Gastroesophageal sphincter (tissue), 4 donors: Measurements from ENCODE around the gene SMKR1. TPM values are rescaled to one million over a fixed set of nuclear protein-coding genes. Genes with fewer than 3 reads are reported as not detected.

Experiments
- ATAC-seq: fragments of 150-250 bp; one replicate; pipeline ENCODE4 v1.9.1; 2016; ENCODE audit warnings: mild to moderate bottlenecking, moderate library complexity
- H3K27ac ChIP-seq, 4 donors: fragments of 200-600 bp; sonication (generic) in 3 of 4; 1 replicate in 3 of 4; 2 replicates in 1 of 4; pipeline ENCODE4 v1.5.1; 2016 to 2019
- H3K27me3 ChIP-seq: fragments of 200-600 bp; sonication (generic); one replicate; pipeline ENCODE4 v1.5.1; 2019
- H3K36me3 ChIP-seq, 2 donors: fragments of 200-600 bp; sonication (generic); one replicate each; pipeline ENCODE4 v1.5.1; 2019; ENCODE audit warnings: control low read depth in 1 of 2
- H3K4me1 ChIP-seq, 3 donors: fragments of 200-600 bp; sonication (generic); 1 replicate in 2 of 3; 2 replicates in 1 of 3; pipeline ENCODE4 v1.5.1; 2016 to 2019; ENCODE audit warnings: control low read depth in 2 of 3
- H3K4me3 ChIP-seq, 2 donors: fragments of 200-600 bp; sonication (generic); one replicate each; pipeline ENCODE4 v1.5.1; 2019; ENCODE audit warnings: mild to moderate bottlenecking in 1 of 2, moderate library complexity in 1 of 2
- H3K9me3 ChIP-seq, 3 donors: fragments of 200-600 bp; sonication (generic); one replicate each; pipeline ENCODE4 v1.5.1; 2017 to 2019; ENCODE audit warnings: control low read depth in 2 of 3
- CTCF ChIP-seq, 4 experiments: fragments of 200-600 bp in 2 of 4; fragments of 450-650 bp in 2 of 4; sonication (generic) in 1 of 4; IDR thresholded peaks; one replicate each; pipeline ENCODE4 v1.5.1; 2017 to 2019; ENCODE audit warnings: antibody characterized with exemption in 4 of 4, mild to moderate bottlenecking in 2 of 4, moderate library complexity in 2 of 4
- EP300 ChIP-seq: sonication (generic); formaldehyde crosslinking; IDR thresholded peaks from one replicate; pipeline ENCODE4 v1.6.1; 2017; ENCODE audit warnings: antibody characterized with exemption, mild to moderate bottlenecking
- POLR2A ChIP-seq, 2 donors: fragments of 450-650 bp; IDR thresholded peaks; one replicate each; pipeline ENCODE4 v1.6.1; 2017; ENCODE audit warnings: antibody characterized with exemption in 2 of 2, mild to moderate bottlenecking in 2 of 2, moderate library complexity in 1 of 2
- POLR2AphosphoS5 ChIP-seq: sonication (generic); formaldehyde crosslinking; IDR thresholded peaks from one replicate; pipeline ENCODE4 v1.6.1; 2017; ENCODE audit warnings: antibody characterized with exemption
- WGBS, 2 donors: methylation state at CpG; one replicate each; pipeline ENCODE4 v1.1.5; 2018; ENCODE audit warnings: low coverage in 1 of 2; 5-methylcytosine and 5-hydroxymethylcytosine counted together
- total RNA-seq, 4 donors: library from RNA; depleted of rRNA; stranded (reverse); fragments of >200 nt; gene quantifications; one replicate each; pipeline ENCODE4 v1.1.0, GENCODE V29; 2016

The SMKR1 gene
- total RNA-seq, 4 donors from 2014 or later, result not detected

DNA sequence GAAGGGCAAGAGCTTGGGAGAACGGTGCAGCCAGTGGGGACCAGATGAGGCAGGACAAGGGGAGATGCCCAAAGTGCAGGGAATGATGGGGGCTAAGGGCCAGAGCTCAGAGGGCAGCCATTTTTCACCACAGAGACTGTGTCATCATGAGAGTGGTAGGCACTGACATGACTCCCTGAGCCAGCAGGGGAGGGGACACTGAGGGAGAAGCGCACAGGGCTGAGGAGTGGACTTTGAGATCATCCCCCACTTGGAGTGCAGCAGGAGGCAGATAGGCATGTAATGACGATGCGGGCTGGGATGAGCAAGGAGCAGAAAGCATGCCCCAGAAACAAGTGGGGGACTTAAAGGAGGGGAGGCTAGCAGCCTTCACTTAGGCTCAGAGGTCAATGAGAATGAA is 5.2 kb upstream of the SMKR1 start:
- Histone ChIP-seq H3K4me3 (no peak overlapping the region), H3K36me3 (no peaks in the 10 kb centered on the region), H3K27me3 (no peaks in the 10 kb centered on the region), H3K9me3 (no peaks in the 10 kb centered on the region), H3K27ac (no peak overlapping the region), H3K4me1 (peaks cover 0 to 7% (median 0%) of the 10 kb centered on the region in 3 donors)
- WGBS, 2 donors, result 43 to 83% methylated on average over 1 to 4 of the region's 4 CpGs
- no peak for ATAC-seq
- TF ChIP-seq EP300, result no peak
- TF ChIP-seq POLR2AphosphoS5, result no peak
- TF ChIP-seq CTCF (IDR thresholded peaks at IDR 0.05), result no peak
- no peak for TF ChIP-seq POLR2A (IDR thresholded peaks at IDR 0.05)

DNA sequence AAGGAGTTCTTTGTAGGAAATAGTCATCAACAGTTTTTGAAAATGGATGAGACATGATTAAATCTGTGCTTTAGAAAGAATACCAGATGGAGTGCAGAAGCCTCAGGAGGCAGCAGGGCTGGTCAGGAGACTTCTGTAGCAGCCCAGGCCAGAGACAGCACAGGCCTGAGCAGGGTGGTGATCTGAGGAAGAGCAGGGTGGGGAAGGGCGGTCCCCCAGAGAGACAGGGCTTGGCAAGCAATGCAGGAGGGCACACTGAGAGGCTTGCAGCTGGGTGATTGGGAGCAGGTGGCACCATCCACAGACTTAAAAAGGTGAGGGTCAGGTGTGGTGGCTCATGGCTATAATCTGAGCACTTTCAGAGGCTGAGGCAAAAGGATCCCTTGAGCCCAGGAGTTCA is 4.3 kb upstream of the SMKR1 start:
- no peak overlapping the region for H3K27ac ChIP-seq
- no peaks in the 10 kb centered on the region for H3K36me3 ChIP-seq
- ATAC-seq, result no peak
- WGBS, 2 donors, result 100% methylated on average over 1 of the region's 1 CpG; no CpG with 5 or more reads in 1 of the 2 donors
- no peak overlapping the region for H3K4me3 ChIP-seq
- TF ChIP-seq EP300 (no peak), POLR2AphosphoS5 (no peak), POLR2A (IDR thresholded peaks at IDR 0.05) (no peak), CTCF (IDR thresholded peaks at IDR 0.05) (no peak)
- no peaks in the 10 kb centered on the region for H3K27me3 ChIP-seq
- H3K9me3 ChIP-seq, result no peaks in the 10 kb centered on the region
- H3K4me1 ChIP-seq, result peaks cover 0 to 16% (median 5%) of the 10 kb centered on the region in 3 donors

- no peaks in the 10 kb centered on the region for H3K27me3 ChIP-seq
- H3K4me3 ChIP-seq, result no peak overlapping the region
- WGBS, 2 donors, result 79 to 86% methylated on average over 1 to 3 of the region's 6 CpGs
- H3K36me3 ChIP-seq, result no peaks in the 10 kb centered on the region
- peaks cover 0 to 19% (median 7%) of the 10 kb centered on the region in 3 donors for H3K4me1 ChIP-seq
- ATAC-seq, result no peak
- H3K27ac ChIP-seq, result no peak overlapping the region
- TF ChIP-seq EP300 (no peak), POLR2A (IDR thresholded peaks at IDR 0.05) (no peak)
- no peaks in the 10 kb centered on the region for H3K9me3 ChIP-seq
These were observed 2.3 kb upstream of the SMKR1 start for GRCh38 chr7:129499999-129500398.

GRCh38 chr7:129502708-129503685 is 666 bp downstream of the SMKR1 start:
- H3K4me3 ChIP-seq, result peak overlapping the region; percentile 26 to 68
- peak overlapping the region in 1 of 4 donors; percentile 12 for H3K27ac ChIP-seq
- no peaks in the 10 kb centered on the region for H3K9me3 ChIP-seq
- 36 to 65% methylated on average over 10 to 11 of the region's 58 CpGs for WGBS, 2 donors
- ATAC-seq, result peak; percentile 30
- no peaks in the 10 kb centered on the region for H3K27me3 ChIP-seq
- H3K4me1 ChIP-seq, result peaks cover 0 to 19% (median 7%) of the 10 kb centered on the region in 3 donors
- TF ChIP-seq POLR2A (IDR thresholded peaks at IDR 0.05) (no peak), CTCF (IDR thresholded peaks at IDR 0.05) (no peak)
- H3K36me3 ChIP-seq, result no peaks in the 10 kb centered on the region

DNA sequence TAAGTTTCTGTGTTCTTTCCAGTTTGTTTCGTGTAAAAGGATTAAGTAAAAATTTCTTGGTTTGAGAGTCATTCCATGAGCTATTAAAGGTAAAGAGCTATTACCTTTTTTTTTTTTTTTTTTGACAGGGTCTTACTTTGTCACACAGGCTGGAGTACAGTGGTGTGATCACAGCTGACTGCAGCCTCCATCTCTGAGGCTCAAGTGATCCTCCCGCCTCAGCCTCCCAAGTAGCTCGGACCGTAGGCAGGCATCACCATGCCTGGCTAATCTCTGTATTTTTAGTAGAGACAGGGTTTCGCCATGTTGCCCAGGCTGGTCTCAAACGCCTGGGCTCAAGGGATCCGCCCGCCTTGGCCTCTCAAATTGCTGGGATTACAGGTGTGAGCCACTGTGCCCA is 1.4 kb downstream of the SMKR1 start:
- WGBS, 2 donors, result 98% methylated on average over 6 of the region's 8 CpGs; no CpG with 5 or more reads in 1 of the 2 donors
- no peak for TF ChIP-seq POLR2AphosphoS5
- TF ChIP-seq CTCF (IDR thresholded peaks at IDR 0.05), result no peak
- no peak for TF ChIP-seq POLR2A (IDR thresholded peaks at IDR 0.05)
- no peak for TF ChIP-seq EP300
- no peak for ATAC-seq
- Histone ChIP-seq H3K4me1 (peaks cover 0 to 19% (median 7%) of the 10 kb centered on the region in 3 donors), H3K27ac (no peak overlapping the region), H3K36me3 (no peaks in the 10 kb centered on the region), H3K4me3 (no peak overlapping the region), H3K27me3 (no peaks in the 10 kb centered on the region), H3K9me3 (no peaks in the 10 kb centered on the region)
